ENCODE data around the gene CLEC16A. TPM values are rescaled to one million over a fixed set of nuclear protein-coding genes. Genes with fewer than 3 reads are reported as not detected.
A peak's percentile ranks its signal among the peaks of the same experiment; 100 is the strongest.

The CLEC16A gene
- total RNA-seq, 4 donors from 2014 or later = 19.9 to 38.3 (median 35.0) TPM

- H3K36me3 ChIP-seq = no peaks in the 10 kb centered on the region
- peaks cover 0 to 33% (median 0%) of the 10 kb centered on the region in 3 donors for H3K9me3 ChIP-seq
- no peaks in the 10 kb centered on the region for H3K4me1 ChIP-seq
- peaks cover 13% of the 10 kb centered on the region for H3K27me3 ChIP-seq
- 87% methylated on average over 3 of the region's 7 CpGs; no CpG with 5 or more reads in 1 of the 2 donors for WGBS, 2 donors (ENCODE audit: low coverage in 1 of 2)
- no peak overlapping the region for H3K27ac ChIP-seq
- no peak for ATAC-seq
- H3K4me3 ChIP-seq = no peak overlapping the region
- no peak for TF ChIP-seq EP300 (IDR thresholded peaks at IDR 0.05)
- TF ChIP-seq POLR2A (IDR thresholded peaks at IDR 0.05) = no peak
- no peak for TF ChIP-seq CTCF (IDR thresholded peaks at IDR 0.05)
- no peak for TF ChIP-seq POLR2AphosphoS5 (IDR thresholded peaks at IDR 0.05)
Observed at GRCh38 chr16:11213799-11214198, 269.4 kb downstream of the CLEC16A start.

GRCh38 chr16:11215935-11216556, 271.7 kb downstream of the CLEC16A start:
- Histone ChIP-seq H3K4me3 (no peak overlapping the region), H3K4me1 (no peaks in the 10 kb centered on the region), H3K27ac (no peak overlapping the region), H3K36me3 (no peaks in the 10 kb centered on the region), H3K9me3 (peaks cover 0 to 38% (median 0%) of the 10 kb centered on the region in 3 donors), H3K27me3 (peaks cover 8% of the 10 kb centered on the region)
- no peak for ATAC-seq
- TF ChIP-seq CTCF (IDR thresholded peaks at IDR 0.05) = no peak
- 86 to 100% methylated on average over 2 to 3 of the region's 3 CpGs for WGBS, 2 donors (ENCODE audit: low coverage in 1 of 2)

GRCh38 chr16:11217651-11218603, 273.6 kb downstream of the CLEC16A start:
- peaks cover 0 to 38% (median 0%) of the 10 kb centered on the region in 3 donors for H3K9me3 ChIP-seq
- TF ChIP-seq EP300 (IDR thresholded peaks at IDR 0.05) = no peak
- no peak for TF ChIP-seq POLR2AphosphoS5 (IDR thresholded peaks at IDR 0.05)
- no peak for TF ChIP-seq POLR2A (IDR thresholded peaks at IDR 0.05)
- TF ChIP-seq CTCF (IDR thresholded peaks at IDR 0.05) = no peak
- no peak overlapping the region for H3K27ac ChIP-seq
- H3K27me3 ChIP-seq = no peaks in the 10 kb centered on the region
- no peaks in the 10 kb centered on the region for H3K4me1 ChIP-seq
- ATAC-seq = no peak
- H3K4me3 ChIP-seq = no peak overlapping the region
- WGBS, 2 donors (ENCODE audit: low coverage in 1 of 2) = 63 to 77% methylated on average over 2 to 3 of the region's 3 CpGs
- H3K36me3 ChIP-seq = no peaks in the 10 kb centered on the region

- no peak for ATAC-seq
- Histone ChIP-seq H3K36me3 (no peaks in the 10 kb centered on the region), H3K9me3 (peaks cover 0 to 38% (median 0%) of the 10 kb centered on the region in 3 donors), H3K4me1 (no peaks in the 10 kb centered on the region), H3K27ac (no peak overlapping the region), H3K4me3 (no peak overlapping the region), H3K27me3 (no peaks in the 10 kb centered on the region)
- 88% methylated on average over 1 of the region's 1 CpG; no CpG with 5 or more reads in 1 of the 2 donors for WGBS, 2 donors (ENCODE audit: low coverage in 1 of 2)
- no peak for TF ChIP-seq POLR2AphosphoS5 (IDR thresholded peaks at IDR 0.05)
- peak in 1 of 4 experiments; percentile 15 for TF ChIP-seq CTCF (IDR thresholded peaks at IDR 0.05)
Observed at GRCh38 chr16:11218604-11218962, 274.2 kb downstream of the CLEC16A start.

All from gastroesophageal sphincter (tissue), 4 donors.